Upper lobe of left lung (tissue), 6 donors: Measurements from ENCODE around the gene CNNM4. TPM values are rescaled to one million over a fixed set of nuclear protein-coding genes. Genes with fewer than 3 reads are reported as not detected.

Experiments
- ATAC-seq, 2 donors: fragments of 200-7000 bp; cut with Tn5 transposase; one replicate each; pipeline ENCODE4 v1.9.1; 2022; ENCODE audit warnings: mild to moderate bottlenecking in 2 of 2, moderate library complexity in 2 of 2; ENCODE audit not compliant: low FRiP score in 2 of 2
- DNase-seq, 2 donors: peaks; one replicate each; pipeline ENCODE4 v3.0.0-alpha.2; 2019 to 2020
- H3K27ac ChIP-seq, 4 donors: fragments of 200-600 bp; sonication (generic); one replicate each; pipeline ENCODE4 v1.5.1; 2016 to 2019
- H3K27me3 ChIP-seq, 4 donors: fragments of 200-600 bp; sonication (generic); one replicate each; pipeline ENCODE4 v1.5.1; 2017 to 2019
- H3K36me3 ChIP-seq, 4 donors: fragments of 200-600 bp; sonication (generic); one replicate each; pipeline ENCODE4 v1.5.1; 2016 to 2019
- H3K4me1 ChIP-seq, 4 donors: fragments of 200-600 bp; sonication (generic); one replicate each; pipeline ENCODE4 v1.5.1; 2018 to 2019
- H3K4me3 ChIP-seq, 4 donors: fragments of 200-600 bp; sonication (generic); one replicate each; pipeline ENCODE4 v1.5.1; 2017 to 2019; ENCODE audit warnings: mild to moderate bottlenecking in 2 of 4, moderate library complexity in 1 of 4
- H3K9me3 ChIP-seq, 4 donors: fragments of 200-600 bp; sonication (generic); one replicate each; pipeline ENCODE4 v1.5.1; 2018 to 2019
- CTCF ChIP-seq, 6 experiments: fragments of 450-650 bp in 4 of 6; fragments of 200-600 bp in 2 of 6; sonication (generic) in 2 of 6; IDR thresholded peaks; one replicate each; pipeline ENCODE4 v1.5.1; 2016 to 2019; ENCODE audit warnings: antibody characterized with exemption in 6 of 6
- EP300 ChIP-seq, 4 donors: sonication (generic); formaldehyde crosslinking; IDR thresholded peaks; one replicate each; pipeline ENCODE4 v1.5.1; 2017; ENCODE audit warnings: antibody characterized with exemption in 4 of 4, control low read depth in 2 of 4
- POLR2A ChIP-seq, 4 donors: fragments of 450-650 bp; IDR thresholded peaks; one replicate each; pipeline ENCODE4 v1.5.1; 2016 to 2017; ENCODE audit warnings: antibody characterized with exemption in 4 of 4, mild to moderate bottlenecking in 2 of 4
- POLR2AphosphoS5 ChIP-seq, 2 donors: sonication (generic); formaldehyde crosslinking; IDR thresholded peaks; one replicate each; pipeline ENCODE4 v1.5.1; 2017; ENCODE audit warnings: antibody characterized with exemption in 2 of 2
- WGBS, 2 donors: methylation state at CpG; one replicate each; pipeline ENCODE4 v1.1.5; 2017 to 2018; 5-methylcytosine and 5-hydroxymethylcytosine counted together
- total RNA-seq, 6 donors: library from RNA; depleted of rRNA in 4 of 6; stranded (reverse); fragments of >200 nt in 4 of 6; gene quantifications; one replicate each; pipeline versions ENCODE4 v1.1.0 to v1.2.1, GENCODE V29; 2016 to 2021
- donor health status: DM: no; HTN: no; CAD: no; lungs with moderate emphysema.
- donor health status: DM: no; HTN: yes; CAD: no; lungs with severe emphysema.

The CNNM4 gene
- total RNA-seq, 6 donors from 2014 or later, result 12.8 to 26.9 (median 22.1) TPM

GRCh38 chr2:96809951-96810782 is 49.5 kb downstream of the CNNM4 start:
- ATAC-seq (no peak), DNase-seq (no peak)
- Histone ChIP-seq H3K4me1 (peaks cover 2 to 16% (median 6%) of the 10 kb centered on the region in 4 donors), H3K36me3 (peaks cover 0 to 23% (median 3%) of the 10 kb centered on the region in 4 donors), H3K27ac (no peak overlapping the region), H3K4me3 (no peak overlapping the region), H3K27me3 (no peaks in the 10 kb centered on the region), H3K9me3 (no peaks in the 10 kb centered on the region)
- TF ChIP-seq POLR2AphosphoS5 (IDR thresholded peaks at IDR 0.05), result no peak
- no peak for TF ChIP-seq POLR2A (IDR thresholded peaks at IDR 0.05)
- TF ChIP-seq EP300 (IDR thresholded peaks at IDR 0.05), result no peak
- TF ChIP-seq CTCF (IDR thresholded peaks at IDR 0.05), result no peak
- 88% methylated on average over 12 of the region's 12 CpGs for WGBS, 2 donors

GRCh38 chr2:96810783-96811192 is 50.1 kb downstream of the CNNM4 start:
- H3K27ac ChIP-seq, result no peak overlapping the region
- ATAC-seq, result no peak

GRCh38 chr2:96811917-96812316 is 51.2 kb downstream of the CNNM4 start:
- no peaks in the 10 kb centered on the region for H3K9me3 ChIP-seq
- 59 to 70% methylated on average over 3 of the region's 3 CpGs for WGBS, 2 donors
- TF ChIP-seq CTCF (IDR thresholded peaks at IDR 0.05) (no peak), EP300 (IDR thresholded peaks at IDR 0.05) (no peak), POLR2A (IDR thresholded peaks at IDR 0.05) (no peak), POLR2AphosphoS5 (IDR thresholded peaks at IDR 0.05) (no peak)
- DNase-seq, result no peak
- H3K4me3 ChIP-seq, result no peak overlapping the region
- H3K36me3 ChIP-seq, result peaks cover 0 to 23% (median 3%) of the 10 kb centered on the region in 4 donors
- no peak overlapping the region for H3K27ac ChIP-seq
- peak in 1 of 2 donors; percentile 18 for ATAC-seq
- H3K4me1 ChIP-seq, result peaks cover 7 to 10% (median 7%) of the 10 kb centered on the region in 4 donors
- no peaks in the 10 kb centered on the region for H3K27me3 ChIP-seq

More at GRCh38 chr2:96810783-96811192, 50.1 kb downstream of the CNNM4 start:
- Histone ChIP-seq H3K4me3 (no peak overlapping the region), H3K9me3 (no peaks in the 10 kb centered on the region), H3K36me3 (peaks cover 0 to 23% (median 3%) of the 10 kb centered on the region in 4 donors), H3K4me1 (peaks cover 7 to 17% (median 10%) of the 10 kb centered on the region in 4 donors), H3K27me3 (no peaks in the 10 kb centered on the region)
- TF ChIP-seq POLR2AphosphoS5 (IDR thresholded peaks at IDR 0.05) (no peak), POLR2A (IDR thresholded peaks at IDR 0.05) (no peak), EP300 (IDR thresholded peaks at IDR 0.05) (no peak), CTCF (IDR thresholded peaks at IDR 0.05) (no peak)
- WGBS, 2 donors, result 85 to 90% methylated on average over 2 to 5 of the region's 5 CpGs
- DNase-seq, result no peak

- Histone ChIP-seq H3K9me3 (no peaks in the 10 kb centered on the region), H3K36me3 (peaks cover 0 to 21% (median 2%) of the 10 kb centered on the region in 4 donors), H3K27ac (no peak overlapping the region), H3K27me3 (no peaks in the 10 kb centered on the region), H3K4me1 (peaks cover 20 to 28% (median 23%) of the 10 kb centered on the region in 4 donors), H3K4me3 (no peak overlapping the region)
- ATAC-seq (no peak), DNase-seq (no peak)
- WGBS, 2 donors, result 89% methylated on average over 4 of the region's 4 CpGs
- TF ChIP-seq POLR2A (IDR thresholded peaks at IDR 0.05) (no peak), POLR2AphosphoS5 (IDR thresholded peaks at IDR 0.05) (no peak), CTCF (IDR thresholded peaks at IDR 0.05) (no peak), EP300 (IDR thresholded peaks at IDR 0.05) (no peak)
Observed at GRCh38 chr2:96813656-96814055, 53.0 kb downstream of the CNNM4 start.
